Smooth muscle cell (in vitro differentiated cells): ENCODE measurements around the gene DOK7. TPM values are rescaled to one million over a fixed set of nuclear protein-coding genes. Genes with fewer than 3 reads are reported as not detected.

Source experiments
- DNase-seq: peaks from one replicate; lab custom pipeline; 2025; ENCODE audit not compliant: unreplicated experiment; lab: John Stamatoyannopoulos, UW
- H2AFZ ChIP-seq: fragments of 200-600 bp; sonication (generic); 2 replicates; pipeline ENCODE4 v1.6.0; 2016; ENCODE audit warnings: antibody characterized with exemption, low read depth, mild to moderate bottlenecking
- H3F3A ChIP-seq: fragments of 200-600 bp; sonication (generic); 2 replicates; pipeline ENCODE4 v1.6.0; 2017; ENCODE audit warnings: antibody characterized with exemption, low read depth
- H3K27ac ChIP-seq: fragments of 200-600 bp; sonication (generic); 2 replicates; pipeline ENCODE4 v1.5.1; 2016; ENCODE audit warnings: low read depth, mild to moderate bottlenecking
- H3K27me3 ChIP-seq: fragments of 200-600 bp; sonication (generic); 2 replicates; pipeline ENCODE4 v1.6.1; 2016; ENCODE audit warnings: low read depth, mild to moderate bottlenecking
- H3K36me3 ChIP-seq: fragments of 200-600 bp; sonication (generic); 2 replicates; pipeline ENCODE4 v1.5.1; 2016; ENCODE audit warnings: low read depth
- H3K4me1 ChIP-seq: fragments of 200-600 bp; sonication (generic); 2 replicates; pipeline ENCODE4 v1.5.1; 2016; ENCODE audit warnings: low read depth
- H3K4me2 ChIP-seq: fragments of 200-600 bp; sonication (generic); 2 replicates; pipeline ENCODE4 v1.6.0; 2016; ENCODE audit warnings: mild to moderate bottlenecking
- H3K4me3 ChIP-seq: fragments of 200-600 bp; sonication (generic); 2 replicates; pipeline ENCODE4 v1.5.1; 2016; ENCODE audit warnings: mild to moderate bottlenecking
- H3K79me2 ChIP-seq: fragments of 200-600 bp; sonication (generic); 2 replicates; pipeline ENCODE4 v1.6.0; 2016; ENCODE audit warnings: low read depth, mild to moderate bottlenecking
- H3K9ac ChIP-seq: fragments of 200-600 bp; sonication (generic); 2 replicates; pipeline ENCODE4 v1.6.0; 2016; ENCODE audit warnings: low read depth
- H3K9me3 ChIP-seq: fragments of 200-600 bp; sonication (generic); replicated peaks from 2 replicates; pipeline ENCODE4 v1.5.1; 2016; ENCODE audit warnings: low read depth
- H4K20me1 ChIP-seq: fragments of 200-600 bp; sonication (generic); 2 replicates; pipeline ENCODE4 v1.6.0; 2016; ENCODE audit warnings: low read depth
- CTCF ChIP-seq: fragments of 200-600 bp; sonication (generic); IDR thresholded peaks from 2 replicates; pipeline ENCODE4 v1.5.1; 2017; ENCODE audit warnings: borderline replicate concordance, mild to moderate bottlenecking, antibody characterized with exemption; ENCODE audit not compliant: insufficient read depth, poor library complexity, severe bottlenecking
- WGBS: methylation state at CpG from one replicate; pipeline ENCODE4 v1.1.7; 2016; ENCODE audit warnings: low lambda C conversion rate; 5-methylcytosine and 5-hydroxymethylcytosine counted together
- polyA plus RNA-seq: library from polyadenylated mRNA; unstranded; fragments of >200 nt; fragmentation: Nextera tagmentation; extraction: Ambion mirVana; gene quantifications from 2 replicates; pipeline ENCODE4 v1.2.1, GENCODE V29; 2016
- total RNA-seq: library from RNA; depleted of rRNA; stranded (reverse); fragments of >200 nt; gene quantifications from 2 replicates; pipeline ENCODE4 v1.2.3, GENCODE V29; 2014

DOK7 gene
- total and polyA plus RNA-seq, 2 experiments from 2014 or later: not detected

DNA sequence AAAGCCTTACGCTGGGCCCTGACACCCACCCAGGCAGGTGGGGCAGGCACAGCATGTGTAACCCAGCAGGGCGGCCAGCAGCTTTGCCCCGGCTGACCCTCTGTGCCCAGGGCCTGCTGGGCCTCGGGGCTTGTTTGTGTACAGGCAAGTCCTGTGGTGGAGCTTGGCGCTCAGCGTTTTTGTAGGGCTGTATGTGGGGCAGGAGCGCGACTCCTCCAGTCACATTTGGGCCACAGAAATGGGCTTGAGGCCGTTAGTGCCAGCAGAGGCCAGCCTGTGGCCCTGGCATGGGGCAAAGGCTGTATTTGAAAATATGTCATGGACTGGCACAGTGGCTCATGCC is 36.0 kb upstream of the DOK7 start:
- WGBS: 98% methylated on average over 9 of the region's 9 CpGs

GRCh38 chr4:3427706-3428446 is 35.2 kb upstream of the DOK7 start:
- no peak for DNase-seq
- no peak overlapping the region for H2AFZ ChIP-seq
- no peak overlapping the region for H3K27ac ChIP-seq
- no peaks in the 10 kb centered on the region for H3K79me2 ChIP-seq
- H3K4me3 ChIP-seq: no peak overlapping the region
- H3K27me3 ChIP-seq: no peaks in the 10 kb centered on the region
- no peak overlapping the region for H3K9ac ChIP-seq
- H3K36me3 ChIP-seq: no peaks in the 10 kb centered on the region
- no peaks in the 10 kb centered on the region for H3F3A ChIP-seq
- H3K4me1 ChIP-seq: no peaks in the 10 kb centered on the region
- no peaks in the 10 kb centered on the region for H3K9me3 ChIP-seq
- WGBS: 96% methylated on average over 15 of the region's 17 CpGs
- no peak for TF ChIP-seq CTCF
- H3K4me2 ChIP-seq: no peak overlapping the region
- no peaks in the 10 kb centered on the region for H4K20me1 ChIP-seq

More for the DNA sequence above, 36.0 kb upstream of the DOK7 start:
- Histone ChIP-seq H2AFZ (no peak overlapping the region), H3K9ac (no peak overlapping the region), H3K4me1 (no peaks in the 10 kb centered on the region), H3K4me3 (no peak overlapping the region), H3K4me2 (no peak overlapping the region), H3K27me3 (no peaks in the 10 kb centered on the region), H3K9me3 (no peaks in the 10 kb centered on the region), H3F3A (no peaks in the 10 kb centered on the region), H3K27ac (no peak overlapping the region), H3K79me2 (no peaks in the 10 kb centered on the region), H4K20me1 (no peaks in the 10 kb centered on the region), H3K36me3 (no peaks in the 10 kb centered on the region)
- no peak for DNase-seq
- TF ChIP-seq CTCF: no peak

DNA sequence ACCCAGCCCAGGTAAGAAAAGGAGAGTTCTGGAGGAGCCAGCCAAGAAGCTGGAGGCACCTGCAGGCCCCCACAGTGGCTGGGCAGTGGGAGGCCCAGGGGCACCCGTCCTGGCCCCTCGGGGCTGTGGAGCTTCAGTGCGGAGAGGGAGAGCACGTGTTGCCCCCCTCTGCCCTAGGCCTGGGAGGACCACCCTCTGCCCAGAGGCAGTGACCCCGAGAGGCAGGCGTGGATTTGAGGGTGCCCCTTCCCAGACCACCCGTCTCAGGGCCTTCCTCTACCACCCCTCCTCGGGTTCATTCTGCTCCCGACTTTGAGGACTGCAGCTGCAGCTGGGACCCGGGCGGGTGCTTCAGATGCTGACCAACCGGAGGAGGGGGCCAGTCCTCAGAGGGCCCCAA is 33.5 kb upstream of the DOK7 start:
- TF ChIP-seq CTCF: no peak
- no peak overlapping the region for H2AFZ ChIP-seq
- 92% methylated on average over 12 of the region's 12 CpGs for WGBS

DNA sequence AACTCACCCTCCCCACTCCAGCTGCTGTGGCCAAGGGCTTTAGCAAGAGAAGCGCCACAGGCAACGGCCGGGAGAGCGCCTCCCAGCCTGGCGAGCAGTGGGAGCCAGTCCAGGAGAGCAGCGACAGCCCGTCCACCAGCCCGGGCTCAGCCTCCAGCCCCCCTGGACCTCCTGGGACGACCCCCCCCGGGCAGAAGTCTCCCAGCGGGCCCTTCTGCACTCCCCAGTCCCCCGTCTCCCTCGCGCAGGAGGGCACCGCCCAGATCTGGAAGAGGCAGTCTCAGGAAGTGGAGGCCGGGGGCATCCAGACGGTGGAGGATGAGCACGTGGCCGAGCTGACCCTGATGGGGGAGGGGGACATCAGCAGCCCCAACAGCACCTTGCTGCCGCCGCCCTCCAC is 32.6 kb upstream of the DOK7 start:
- Histone ChIP-seq H3F3A (no peaks in the 10 kb centered on the region), H3K9me3 (no peaks in the 10 kb centered on the region), H3K4me2 (no peak overlapping the region), H2AFZ (no peak overlapping the region), H3K4me3 (no peak overlapping the region), H3K27me3 (no peaks in the 10 kb centered on the region), H3K27ac (no peak overlapping the region), H3K9ac (no peak overlapping the region), H3K4me1 (no peaks in the 10 kb centered on the region), H3K79me2 (no peaks in the 10 kb centered on the region), H3K36me3 (no peaks in the 10 kb centered on the region), H4K20me1 (no peaks in the 10 kb centered on the region)
- no peak for DNase-seq
- 94% methylated on average over 14 of the region's 21 CpGs for WGBS
- TF ChIP-seq CTCF: no peak

More for the DNA sequence above, 33.5 kb upstream of the DOK7 start:
- no peaks in the 10 kb centered on the region for H3F3A ChIP-seq
- no peak overlapping the region for H3K9ac ChIP-seq
- no peak overlapping the region for H3K4me2 ChIP-seq
- no peak for DNase-seq
- H3K4me1 ChIP-seq: no peaks in the 10 kb centered on the region
- no peaks in the 10 kb centered on the region for H3K36me3 ChIP-seq
- no peaks in the 10 kb centered on the region for H4K20me1 ChIP-seq
- H3K79me2 ChIP-seq: no peaks in the 10 kb centered on the region
- H3K27ac ChIP-seq: no peak overlapping the region
- no peak overlapping the region for H3K4me3 ChIP-seq
- no peaks in the 10 kb centered on the region for H3K9me3 ChIP-seq
- no peaks in the 10 kb centered on the region for H3K27me3 ChIP-seq
